GM12891 (cell line): Measurements from ENCODE around the gene CCDC92.

Source experiments
- POLR2A ChIP-seq: IDR thresholded peaks from 2 replicates; pipeline ENCODE4 v1.6.1; 2011; ENCODE audit warnings: low read depth, low read length, control low read depth
- POLR2AphosphoS5 ChIP-seq: IDR thresholded peaks from 2 replicates; pipeline ENCODE4 v1.6.1; 2011; ENCODE audit warnings: low read depth, low read length, control low read depth
- POU2F2 ChIP-seq: IDR thresholded peaks from 2 replicates; pipeline ENCODE4 v1.6.1; 2011; ENCODE audit warnings: low read depth, mild to moderate bottlenecking, control low read depth, low read length, moderate library complexity

DNA sequence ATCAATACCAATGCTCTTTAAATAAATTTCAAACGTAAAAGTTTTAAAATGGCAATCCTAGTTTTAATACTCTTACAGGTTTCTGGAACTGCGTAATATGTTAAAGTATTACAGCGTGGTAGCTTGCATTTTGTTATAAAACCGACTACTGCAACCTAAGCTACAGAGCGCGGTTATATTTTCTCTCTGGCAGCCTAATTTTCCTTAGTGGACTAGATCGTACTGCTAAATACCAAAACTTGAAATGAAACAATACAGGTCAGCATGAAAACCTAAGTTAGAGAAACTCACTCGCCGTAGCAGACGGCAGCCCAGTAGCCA, 1.2 kb downstream of the CCDC92 start:
- TF ChIP-seq POLR2A (no peak), POU2F2 (no peak), POLR2AphosphoS5 (no peak)
